Vagina (tissue), 2 donors: ENCODE results near the gene CLEC18A.

ENCODE experiments used
- POLR2A ChIP-seq, 2 donors: fragments of 450-650 bp; IDR thresholded peaks; one replicate each; pipeline ENCODE4 v1.6.1; 2017; ENCODE audit warnings: antibody characterized with exemption in 2 of 2, mild to moderate bottlenecking in 2 of 2, moderate library complexity in 2 of 2
- POLR2AphosphoS5 ChIP-seq, 2 donors: sonication (generic); formaldehyde crosslinking; IDR thresholded peaks; one replicate each; pipeline ENCODE4 v1.9.0; 2017; ENCODE audit warnings: antibody characterized with exemption in 2 of 2, mild to moderate bottlenecking in 2 of 2, low read depth in 1 of 2; ENCODE audit not compliant: insufficient read depth in 1 of 2
- TF ChIP-seq, protein P1 (sequence below), 3 experiments: fragments of 450-650 bp in 2 of 3; fragments of 200-600 bp in 1 of 3; sonication (generic) in 1 of 3; IDR thresholded peaks; one replicate each; pipeline ENCODE4 v1.5.1; 2017 to 2019; ENCODE audit warnings: antibody characterized with exemption in 3 of 3, mild to moderate bottlenecking in 2 of 3, moderate library complexity in 2 of 3

DNA sequence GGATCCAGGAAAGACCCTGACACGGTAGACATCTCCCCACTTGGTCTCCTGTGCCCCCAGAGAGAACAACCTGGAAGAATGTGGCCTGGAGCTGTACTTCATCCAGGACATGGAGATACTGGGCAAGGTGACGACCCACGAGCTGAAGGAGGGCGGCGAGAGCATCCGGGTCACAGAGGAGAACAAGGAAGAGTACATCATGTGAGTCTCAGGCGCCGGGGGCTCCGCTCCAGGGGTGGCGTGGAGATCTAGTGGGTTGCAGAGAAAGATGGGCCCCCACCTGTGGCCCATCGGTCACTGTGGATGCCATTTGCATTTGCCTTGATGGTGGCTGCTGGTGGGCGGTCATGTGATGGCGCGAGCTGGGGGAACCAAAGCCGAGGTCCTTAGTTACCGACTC is 14.9 kb upstream of the CLEC18A start:
- TF ChIP-seq, protein P1, sequence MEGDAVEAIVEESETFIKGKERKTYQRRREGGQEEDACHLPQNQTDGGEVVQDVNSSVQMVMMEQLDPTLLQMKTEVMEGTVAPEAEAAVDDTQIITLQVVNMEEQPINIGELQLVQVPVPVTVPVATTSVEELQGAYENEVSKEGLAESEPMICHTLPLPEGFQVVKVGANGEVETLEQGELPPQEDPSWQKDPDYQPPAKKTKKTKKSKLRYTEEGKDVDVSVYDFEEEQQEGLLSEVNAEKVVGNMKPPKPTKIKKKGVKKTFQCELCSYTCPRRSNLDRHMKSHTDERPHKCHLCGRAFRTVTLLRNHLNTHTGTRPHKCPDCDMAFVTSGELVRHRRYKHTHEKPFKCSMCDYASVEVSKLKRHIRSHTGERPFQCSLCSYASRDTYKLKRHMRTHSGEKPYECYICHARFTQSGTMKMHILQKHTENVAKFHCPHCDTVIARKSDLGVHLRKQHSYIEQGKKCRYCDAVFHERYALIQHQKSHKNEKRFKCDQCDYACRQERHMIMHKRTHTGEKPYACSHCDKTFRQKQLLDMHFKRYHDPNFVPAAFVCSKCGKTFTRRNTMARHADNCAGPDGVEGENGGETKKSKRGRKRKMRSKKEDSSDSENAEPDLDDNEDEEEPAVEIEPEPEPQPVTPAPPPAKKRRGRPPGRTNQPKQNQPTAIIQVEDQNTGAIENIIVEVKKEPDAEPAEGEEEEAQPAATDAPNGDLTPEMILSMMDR (IDR thresholded peaks at IDR 0.05) = no peak
- TF ChIP-seq POLR2AphosphoS5 (IDR thresholded peaks at IDR 0.05; ENCODE audit: insufficient read depth in 1 of 2, low read depth in 1 of 2) (no peak), POLR2A (IDR thresholded peaks at IDR 0.05) (no peak)
